Measurements from ENCODE around the gene LRRC3.

GRCh38 chr21:44482581-44483287 is 27.4 kb downstream of the LRRC3 start:
- TF ChIP-seq CTCF (IDR thresholded peaks at IDR 0.05; ENCODE audit: low read length): no peak
- TF ChIP-seq EZH2 (IDR thresholded peaks at IDR 0.05; ENCODE audit: borderline replicate concordance, low read length): no peak
